Epithelial cell of proximal tubule (primary cell): Measurements from ENCODE around the gene STARD8. TPM values are rescaled to one million over a fixed set of nuclear protein-coding genes. Genes with fewer than 3 reads are reported as not detected.

ENCODE experiments used
- DNase-seq: peaks from one replicate; pipeline ENCODE4 v3.0.0-alpha.2; 2011; ENCODE audit warnings: low read depth
- H3K4me3 ChIP-seq: 2 replicates; pipeline ENCODE4 v1.5.1; 2011; ENCODE audit warnings: low read depth, mild to moderate bottlenecking, low read length
- total RNA-seq: library from RNA; depleted of rRNA; stranded (reverse); fragments of >200 nt; gene quantifications from 2 replicates; pipeline ENCODE4 v1.2.3, GENCODE V29; 2015
- TF ChIP-seq, protein P1 (sequence below): conservative IDR thresholded peaks from 2 replicates; pipeline ENCODE4 v1.5.1; 2012; ENCODE audit warnings: low read depth, mild to moderate bottlenecking, low read length

The STARD8 gene
- total RNA-seq, 1 donor from 2014 or later: 9.5 TPM

GRCh38 chrX:68692651-68693050 is 45.2 kb downstream of the STARD8 start:
- no peak overlapping the region for H3K4me3 ChIP-seq
- DNase-seq: no peak
- TF ChIP-seq, protein P1, sequence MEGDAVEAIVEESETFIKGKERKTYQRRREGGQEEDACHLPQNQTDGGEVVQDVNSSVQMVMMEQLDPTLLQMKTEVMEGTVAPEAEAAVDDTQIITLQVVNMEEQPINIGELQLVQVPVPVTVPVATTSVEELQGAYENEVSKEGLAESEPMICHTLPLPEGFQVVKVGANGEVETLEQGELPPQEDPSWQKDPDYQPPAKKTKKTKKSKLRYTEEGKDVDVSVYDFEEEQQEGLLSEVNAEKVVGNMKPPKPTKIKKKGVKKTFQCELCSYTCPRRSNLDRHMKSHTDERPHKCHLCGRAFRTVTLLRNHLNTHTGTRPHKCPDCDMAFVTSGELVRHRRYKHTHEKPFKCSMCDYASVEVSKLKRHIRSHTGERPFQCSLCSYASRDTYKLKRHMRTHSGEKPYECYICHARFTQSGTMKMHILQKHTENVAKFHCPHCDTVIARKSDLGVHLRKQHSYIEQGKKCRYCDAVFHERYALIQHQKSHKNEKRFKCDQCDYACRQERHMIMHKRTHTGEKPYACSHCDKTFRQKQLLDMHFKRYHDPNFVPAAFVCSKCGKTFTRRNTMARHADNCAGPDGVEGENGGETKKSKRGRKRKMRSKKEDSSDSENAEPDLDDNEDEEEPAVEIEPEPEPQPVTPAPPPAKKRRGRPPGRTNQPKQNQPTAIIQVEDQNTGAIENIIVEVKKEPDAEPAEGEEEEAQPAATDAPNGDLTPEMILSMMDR: no peak

DNA sequence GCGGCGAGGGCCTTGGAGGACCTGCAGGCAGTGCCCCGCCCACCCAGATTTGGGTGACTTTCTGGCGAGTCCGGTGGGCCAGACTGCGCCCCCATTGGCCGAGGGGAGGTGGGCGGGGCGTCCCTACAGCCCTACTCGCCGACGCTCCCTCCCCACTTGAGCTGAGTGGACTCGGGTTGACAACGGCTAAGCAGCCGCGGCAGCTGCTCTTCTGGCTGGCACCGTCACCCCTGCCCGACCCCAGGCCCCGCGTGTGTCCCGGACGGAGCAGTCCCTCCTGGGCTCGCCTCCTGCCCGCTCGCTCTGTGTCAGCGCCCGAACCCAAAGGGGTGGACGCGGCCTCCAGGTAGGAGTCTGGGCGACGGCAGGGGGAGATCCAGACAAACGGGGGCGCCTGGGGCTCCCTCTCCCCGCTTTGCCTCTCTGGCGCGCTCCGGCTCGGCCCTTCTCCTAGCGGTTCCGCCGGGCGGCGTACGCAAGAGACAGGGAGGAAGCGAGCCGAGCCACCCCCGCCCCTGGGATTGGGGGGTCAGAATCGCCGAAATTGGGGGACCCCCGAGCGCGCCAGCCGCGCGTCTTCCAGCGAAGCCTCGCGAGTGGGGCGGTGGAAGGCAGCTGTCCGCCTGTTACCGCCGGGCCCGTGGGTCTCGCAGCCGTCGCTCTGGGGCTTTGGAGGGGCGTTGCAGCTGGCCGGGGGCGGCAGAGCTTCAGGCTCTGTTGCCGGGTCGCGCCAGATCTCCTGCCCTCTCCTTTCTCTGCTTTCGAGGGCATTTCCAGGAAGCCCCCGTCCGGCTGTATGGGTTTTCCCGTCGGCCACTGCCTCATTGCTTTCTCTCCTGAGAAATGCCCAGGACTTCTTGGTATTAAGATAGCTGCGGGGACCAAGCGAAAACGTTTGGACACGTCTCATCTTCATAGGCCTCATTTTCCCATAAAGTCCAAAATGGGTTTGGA is 46.3 kb downstream of the STARD8 start:
- no peak for DNase-seq
- H3K4me3 ChIP-seq: peak overlapping the region; percentile 68
- TF ChIP-seq, protein P1: no peak

DNA sequence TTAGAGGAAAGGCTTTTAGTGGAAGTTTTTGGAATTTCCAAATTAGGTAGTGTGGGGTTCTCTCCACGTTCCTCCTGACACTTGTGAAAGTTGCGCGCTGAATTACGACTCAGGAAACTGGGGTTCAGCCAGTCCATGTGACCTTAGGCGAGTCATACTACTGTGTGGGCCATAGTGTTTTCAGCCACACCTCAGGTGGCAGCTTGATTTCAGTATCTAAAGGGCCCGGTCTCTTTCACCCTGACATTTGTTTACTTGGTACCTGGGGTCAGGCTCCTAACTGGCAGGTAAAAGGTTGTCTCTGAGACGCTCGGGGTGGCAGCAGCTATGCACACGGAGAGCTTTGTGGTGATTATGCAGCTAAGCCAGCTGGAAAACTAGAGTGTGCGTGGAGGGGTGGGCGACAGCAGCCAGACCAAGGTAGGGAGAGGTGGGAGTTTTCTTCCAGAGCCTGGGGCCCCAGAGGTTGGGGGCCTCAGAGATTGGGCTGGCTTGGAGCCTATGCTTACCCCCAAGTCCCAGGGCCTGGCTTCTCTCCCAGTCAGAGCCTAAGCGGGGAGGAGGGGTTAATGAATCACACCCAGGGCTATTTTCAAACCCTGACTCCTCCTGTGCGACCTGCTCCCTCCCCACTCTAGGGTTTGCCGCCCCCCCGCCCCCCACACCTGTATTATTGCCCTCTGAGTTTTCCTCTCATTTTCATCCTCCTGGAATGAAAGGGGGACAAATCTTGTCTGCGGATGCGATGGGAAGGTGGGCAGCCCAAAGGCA is 47.2 kb downstream of the STARD8 start:
- peak overlapping the region; percentile 68 for H3K4me3 ChIP-seq
- DNase-seq: no peak

DNA sequence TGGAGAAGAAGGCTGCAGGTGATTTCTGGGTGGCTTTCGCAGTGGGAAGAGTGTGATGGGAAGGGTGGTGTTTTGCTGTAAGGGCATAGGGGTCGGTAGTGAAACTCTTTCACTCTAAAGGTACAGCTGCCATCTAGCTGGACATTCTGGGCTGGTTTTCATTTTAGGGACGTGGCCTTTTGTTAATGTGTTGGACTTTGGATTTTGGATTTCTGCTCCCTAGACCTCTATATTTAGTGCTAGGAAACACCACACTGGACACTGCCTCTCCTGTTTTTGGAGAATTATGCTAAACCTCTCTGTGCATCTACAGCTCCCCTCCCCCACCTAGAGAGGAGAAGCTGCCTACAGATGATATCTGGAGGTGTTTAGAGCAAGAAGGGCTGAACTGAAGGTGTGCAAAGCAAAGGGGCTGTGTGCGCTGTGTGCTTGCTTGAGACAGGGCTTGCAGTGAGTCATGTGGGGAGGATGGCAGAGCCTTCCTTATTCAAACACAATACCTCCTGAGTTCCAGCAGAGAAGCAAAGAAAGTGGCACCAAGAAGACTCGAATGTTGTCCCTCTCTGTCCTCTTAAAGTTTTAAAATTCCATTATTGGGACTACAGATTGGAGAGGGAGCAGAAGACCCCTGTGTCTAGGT is 47.9 kb downstream of the STARD8 start:
- TF ChIP-seq, protein P1: no peak
- DNase-seq: no peak

More for the DNA sequence above, 47.2 kb downstream of the STARD8 start:
- TF ChIP-seq, protein P1: no peak

DNA sequence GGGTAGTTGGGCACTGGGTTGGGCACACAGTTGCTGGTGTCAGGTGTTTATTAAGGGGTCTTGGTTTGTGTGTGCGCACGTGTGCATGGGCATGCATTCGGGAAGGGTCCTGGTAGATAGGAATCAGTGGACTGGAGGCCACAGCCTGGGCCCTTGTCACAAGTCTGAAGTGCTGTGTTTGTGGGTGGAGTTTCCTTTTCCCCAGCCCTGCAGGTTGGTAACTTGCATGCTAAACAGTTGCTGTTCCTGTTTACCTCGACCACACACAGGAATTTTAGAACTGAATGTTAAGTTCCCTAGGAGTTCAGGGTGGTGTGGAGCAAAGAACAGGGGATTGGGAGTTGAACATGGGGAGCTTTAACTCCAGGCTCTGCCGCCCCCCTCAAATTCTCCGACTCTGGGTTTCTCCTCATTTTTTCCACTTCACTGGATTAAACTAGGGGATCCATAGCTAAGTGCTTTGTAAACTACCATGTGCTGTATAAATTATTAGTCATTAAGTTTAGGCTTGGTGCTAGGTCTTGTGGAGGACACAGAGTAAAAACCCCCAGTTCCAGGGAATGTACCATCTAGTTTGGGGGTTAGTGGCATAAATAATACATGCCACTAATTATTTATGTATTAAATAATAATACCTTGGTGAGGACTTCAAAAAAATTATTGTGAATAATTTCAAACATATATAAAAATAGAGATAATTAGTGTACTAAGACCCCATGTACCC is 49.0 kb downstream of the STARD8 start:
- no peak for DNase-seq
- TF ChIP-seq, protein P1: no peak
- peak overlapping the region; percentile 68 for H3K4me3 ChIP-seq

More for the DNA sequence above, 47.9 kb downstream of the STARD8 start:
- H3K4me3 ChIP-seq: peak overlapping the region; percentile 68

GRCh38 chrX:68697036-68697435 is 49.6 kb downstream of the STARD8 start:
- peak overlapping the region; percentile 18 for H3K4me3 ChIP-seq
- no peak for DNase-seq
- TF ChIP-seq, protein P1: no peak
